ENCODE measurements around the gene TMEM120A. TPM values are rescaled to one million over a fixed set of nuclear protein-coding genes. Genes with fewer than 3 reads are reported as not detected.

TMEM120A gene
- total and polyA plus RNA-seq, 2 donors from 2014 or later = 47.0 to 141 TPM

- Histone ChIP-seq H3K9me3 (ENCODE audit: control insufficient read depth in 2 of 3, insufficient read depth in 1 of 3, low read length in 3 of 3) (no peaks in the 10 kb centered on the region), H3K4me3 (ENCODE audit: low read length in 3 of 3) (no peak overlapping the region), H3K36me3 (ENCODE audit: control insufficient read depth in 2 of 3, insufficient read depth in 3 of 3, low read length in 3 of 3) (peaks cover 0 to 16% (median 3%) of the 10 kb centered on the region in 3 donors), H3K4me1 (ENCODE audit: control insufficient read depth in 2 of 3, insufficient read depth in 2 of 3, low read depth in 1 of 3, low read length in 3 of 3) (peaks cover 0 to 6% (median 0%) of the 10 kb centered on the region in 3 donors), H3K9ac (ENCODE audit: low read length in 3 of 3) (no peak overlapping the region), H3K27me3 (ENCODE audit: control insufficient read depth, insufficient read depth, low read length) (no peaks in the 10 kb centered on the region), H3K27ac (ENCODE audit: low read depth in 2 of 2, low read length in 2 of 2) (no peak overlapping the region)
- DNase-seq (peak in 1 of 5 donors; percentile 82), FAIRE-seq (no peak)
- TF ChIP-seq CTCF (IDR thresholded peaks at IDR 0.05; ENCODE audit: borderline replicate concordance, extremely low read depth, insufficient read depth) = no peak
- intact Hi-C loops (cut with DNase I) = no loop called here
These were observed 14.5 kb downstream of the TMEM120A start for GRCh38 chr7:75979759-75980429.

- Histone ChIP-seq H3K9ac (ENCODE audit: low read length in 3 of 3) (no peak overlapping the region), H3K9me3 (ENCODE audit: control insufficient read depth in 2 of 3, insufficient read depth in 1 of 3, low read length in 3 of 3) (no peaks in the 10 kb centered on the region), H3K4me3 (ENCODE audit: low read length in 3 of 3) (no peak overlapping the region), H3K27me3 (ENCODE audit: control insufficient read depth, insufficient read depth, low read length) (no peaks in the 10 kb centered on the region), H3K36me3 (ENCODE audit: control insufficient read depth in 2 of 3, insufficient read depth in 3 of 3, low read length in 3 of 3) (peaks cover 2 to 21% (median 4%) of the 10 kb centered on the region in 3 donors), H3K4me1 (ENCODE audit: control insufficient read depth in 2 of 3, insufficient read depth in 2 of 3, low read depth in 1 of 3, low read length in 3 of 3) (peaks cover 0 to 6% (median 0%) of the 10 kb centered on the region in 3 donors), H3K27ac (ENCODE audit: low read depth in 2 of 2, low read length in 2 of 2) (no peak overlapping the region)
- no peak for TF ChIP-seq CTCF (IDR thresholded peaks at IDR 0.05; ENCODE audit: borderline replicate concordance, extremely low read depth, insufficient read depth)
- FAIRE-seq (no peak), DNase-seq (peak in 2 of 5 donors; percentile 76 to 82)
- intact Hi-C loops (cut with DNase I) = no loop called here
These were observed 16.7 kb downstream of the TMEM120A start for GRCh38 chr7:75977743-75978142.

DNA sequence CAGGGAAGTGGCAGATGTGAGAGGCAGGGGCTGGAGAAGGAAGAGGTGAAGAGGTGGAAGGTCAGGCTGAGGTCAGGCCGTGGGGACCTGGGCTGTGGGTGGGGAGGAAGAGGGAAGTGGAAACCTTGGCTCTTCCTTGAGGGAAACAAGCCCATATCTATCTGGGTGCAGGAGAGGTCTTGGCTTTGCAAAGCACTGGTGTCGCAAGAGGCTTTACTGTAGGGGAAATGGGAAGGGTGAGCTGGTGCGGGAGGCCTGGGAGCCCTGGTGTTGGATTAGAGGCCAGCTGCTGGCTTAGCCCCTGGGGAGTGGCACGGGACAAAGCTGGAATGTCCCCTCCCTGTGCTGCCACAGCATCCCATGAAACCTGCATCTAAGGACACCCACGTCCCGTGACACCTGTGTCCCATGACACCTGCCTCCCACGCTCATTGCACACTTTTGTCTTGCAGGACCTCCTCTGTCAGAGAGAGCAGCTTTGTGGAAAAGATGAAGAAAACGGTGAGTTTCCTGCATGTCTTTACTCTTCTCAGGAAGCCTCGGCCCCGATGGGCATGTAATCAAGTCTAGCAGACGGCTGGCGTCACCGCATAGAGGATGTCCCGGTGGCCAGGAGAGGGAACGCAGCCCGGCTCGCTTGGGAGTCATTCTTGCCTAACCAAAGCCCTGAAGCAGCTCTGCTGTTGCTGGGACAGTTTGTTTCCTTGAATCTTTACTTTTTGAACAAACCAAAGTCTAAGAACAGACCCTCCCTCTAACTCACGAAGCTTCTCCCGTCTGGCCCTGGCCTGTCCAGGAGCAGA, 22.2 kb downstream of the TMEM120A start:
- H3K36me3 ChIP-seq (ENCODE audit: control insufficient read depth in 2 of 3, insufficient read depth in 3 of 3, low read length in 3 of 3) = peaks cover 2 to 8% (median 4%) of the 10 kb centered on the region in 3 donors
- no peak overlapping the region for H3K9ac ChIP-seq (ENCODE audit: low read length in 3 of 3)
- no peaks in the 10 kb centered on the region for H3K9me3 ChIP-seq (ENCODE audit: control insufficient read depth in 2 of 3, insufficient read depth in 1 of 3, low read length in 3 of 3)
- H3K27me3 ChIP-seq (ENCODE audit: control insufficient read depth, insufficient read depth, low read length) = no peaks in the 10 kb centered on the region
- H3K4me1 ChIP-seq (ENCODE audit: control insufficient read depth in 2 of 3, insufficient read depth in 2 of 3, low read depth in 1 of 3, low read length in 3 of 3) = peaks cover 0 to 27% (median 25%) of the 10 kb centered on the region in 3 donors
- FAIRE-seq = no peak
- DNase-seq = no peak
- H3K4me3 ChIP-seq (ENCODE audit: low read length in 3 of 3) = no peak overlapping the region
- no peak for TF ChIP-seq CTCF (IDR thresholded peaks at IDR 0.05; ENCODE audit: borderline replicate concordance, extremely low read depth, insufficient read depth)
- intact Hi-C loops (cut with DNase I) = no loop called here
- H3K27ac ChIP-seq (ENCODE audit: low read depth in 2 of 2, low read length in 2 of 2) = peak overlapping the region in 1 of 2 donors; percentile 63
